Activated B cell treated with CpG ODN at 0.5 μM for 24 hours (primary cell): ENCODE measurements around the gene SSH2. TPM values are rescaled to one million over a fixed set of nuclear protein-coding genes. Genes with fewer than 3 reads are reported as not detected.
"Not testable (repeated sequence)": the region's sequence is repeated elsewhere in the genome, so short reads cannot be mapped to it uniquely, and the experiment has no call there.

Experiments used
- ATAC-seq: fragments of 200-7000 bp; cut with Tn5 transposase; one replicate; pipeline ENCODE4 v1.10.0; 2021; ENCODE audit warnings: low read depth, mild to moderate bottlenecking, moderate library complexity
- CTCF ChIA-PET: fragments of 350-600 bp; sonication (Branson Sonifier 250); formaldehyde crosslinking; loops from one replicate; lab custom pipeline; 2021; ENCODE audit warnings: antibody characterized with exemption; lab: Charles Lee
- POLR2A ChIA-PET: fragments of 350-600 bp; sonication (Branson Sonifier 250); formaldehyde crosslinking; loops from one replicate; lab custom pipeline; 2021; ENCODE audit warnings: antibody characterized with exemption; lab: Charles Lee
- DNase-seq: peaks from one replicate; pipeline ENCODE4 v3.0.0; 2022
- H3K27ac Mint-ChIP-seq: one replicate; pipeline ENCODE4 v1.8.0; 2020; ENCODE audit warnings: mixed read lengths
- H3K27me3 Mint-ChIP-seq: one replicate; pipeline ENCODE4 v1.8.0; 2021; ENCODE audit warnings: mixed read lengths
- H3K36me3 Mint-ChIP-seq: one replicate; pipeline ENCODE4 v1.8.0; 2021; ENCODE audit warnings: low read depth, mixed read lengths
- H3K4me1 Mint-ChIP-seq: one replicate; pipeline ENCODE4 v1.8.0; 2021; ENCODE audit warnings: mixed read lengths
- H3K4me3 Mint-ChIP-seq: one replicate; pipeline ENCODE4 v1.8.0; 2020; ENCODE audit warnings: mild to moderate bottlenecking, mixed read lengths
- H3K9me3 Mint-ChIP-seq: one replicate; pipeline ENCODE4 v1.8.0; 2020; ENCODE audit warnings: mixed read lengths
- CTCF ChIP-seq: fragments of 200-600 bp; IDR thresholded peaks from one replicate; pipeline ENCODE4 v1.8.0; 2022; ENCODE audit warnings: antibody characterized with exemption, mild to moderate bottlenecking
- intact Hi-C: fragments of 100-400 bp; cut with micrococcal nuclease; formaldehyde crosslinking; loops from one replicate; pipeline ENCODE4 v1.15.1; 2024
- total RNA-seq: library from RNA; stranded (reverse); gene quantifications from 2 replicates; pipeline ENCODE4 v1.2.3, GENCODE V29; 2022

SSH2 gene
- total RNA-seq, 1 donor from 2014 or later = 95.7 TPM

DNA sequence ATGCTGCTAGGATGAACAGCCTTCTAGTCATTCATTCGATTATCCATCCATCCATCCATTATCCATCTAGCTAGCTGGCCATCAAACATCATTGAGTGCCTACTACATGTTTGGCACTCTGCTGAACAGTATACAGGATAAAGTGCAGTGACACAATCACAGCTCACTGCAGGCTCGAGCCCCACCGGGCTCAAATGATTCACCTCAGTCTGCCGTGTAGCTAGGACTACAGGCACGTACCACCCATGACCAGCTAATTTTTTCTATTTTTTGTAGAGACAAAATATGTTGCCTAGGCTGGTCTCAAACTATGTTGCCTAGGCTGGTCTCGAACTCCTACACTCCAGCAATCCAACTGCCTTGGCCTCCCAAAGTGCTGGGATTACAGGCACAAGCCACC lies 50.0 kb downstream of the SSH2 start:
- POLR2A ChIA-PET = interaction anchor here (0.5 kb wide), 1 partner anchor 73 kb away, joined by 9 read pairs; no protein-coding TSS in a partner anchor
- no peak overlapping the region for H3K27ac Mint-ChIP-seq
- no peak for DNase-seq
- H3K36me3 Mint-ChIP-seq = no peaks in the 10 kb centered on the region
- H3K27me3 Mint-ChIP-seq = no peaks in the 10 kb centered on the region
- no peak overlapping the region for H3K4me3 Mint-ChIP-seq
- intact Hi-C loops = no loop called here
- TF ChIP-seq CTCF = no peak
- CTCF ChIA-PET = interaction anchor here (1.1 kb wide), 1 partner anchor 12 kb away, joined by 3 read pairs; no protein-coding TSS in a partner anchor
- no peaks in the 10 kb centered on the region for H3K9me3 Mint-ChIP-seq
- peaks cover 47% of the 10 kb centered on the region for H3K4me1 Mint-ChIP-seq
- ATAC-seq = no peak

DNA sequence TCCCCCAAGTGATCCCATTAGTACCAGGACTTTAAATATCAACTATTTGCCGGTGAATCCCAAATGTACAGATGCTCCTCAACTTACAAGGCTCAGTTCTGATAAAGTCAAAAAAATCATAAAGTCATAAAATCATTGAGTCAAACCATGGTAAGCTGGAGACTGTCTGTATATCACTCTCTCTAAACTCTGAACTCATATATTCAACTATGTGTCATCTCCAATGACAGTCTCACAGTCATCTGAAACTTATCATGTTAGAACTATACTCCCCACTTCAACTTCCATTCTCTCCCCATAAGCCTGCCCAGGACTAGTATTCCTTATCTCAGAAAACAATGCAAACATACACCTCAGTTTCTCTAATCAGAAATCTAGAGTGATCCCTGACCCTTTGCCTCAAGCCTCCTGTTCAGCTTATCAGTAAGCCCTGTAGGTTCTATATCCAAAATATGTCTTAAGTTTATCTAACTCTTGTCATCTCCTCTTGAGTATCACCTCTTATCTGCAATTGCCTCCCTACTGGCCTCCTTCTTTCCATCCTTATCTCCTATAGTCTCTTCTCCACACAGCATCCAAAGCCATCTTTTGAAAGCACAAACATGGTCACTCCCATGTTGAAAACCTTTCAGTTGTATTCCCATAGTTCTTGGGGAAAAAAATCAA lies 55.0 kb downstream of the SSH2 start:
- no peak overlapping the region for H3K4me3 Mint-ChIP-seq
- CTCF ChIA-PET = no interaction called here
- POLR2A ChIA-PET = no interaction called here
- H3K27me3 Mint-ChIP-seq = no peaks in the 10 kb centered on the region
- intact Hi-C loops = no loop called here
- H3K27ac Mint-ChIP-seq = no peak overlapping the region
- no peak for TF ChIP-seq CTCF
- DNase-seq (no peak), ATAC-seq (no peak)
- no peaks in the 10 kb centered on the region for H3K9me3 Mint-ChIP-seq
- H3K36me3 Mint-ChIP-seq = no peaks in the 10 kb centered on the region
- H3K4me1 Mint-ChIP-seq = peaks cover 34% of the 10 kb centered on the region

- H3K27ac Mint-ChIP-seq, H3K27me3 Mint-ChIP-seq, CTCF ChIA-PET, ATAC-seq, H3K36me3 Mint-ChIP-seq, H3K4me3 Mint-ChIP-seq, H3K9me3 Mint-ChIP-seq, POLR2A ChIA-PET, intact Hi-C loops, DNase-seq: not testable (repeated sequence)
- H3K4me1 Mint-ChIP-seq = peaks cover 30% of the 10 kb centered on the region
Measured at GRCh38 chr17:29874358-29874757, 55.7 kb downstream of the SSH2 start.

- intact Hi-C loops = no loop called here
Measured at GRCh38 chr17:29873476-29873875, 56.6 kb downstream of the SSH2 start.

GRCh38 chr17:29870836-29871465 lies 59.1 kb downstream of the SSH2 start:
- no peaks in the 10 kb centered on the region for H3K27me3 Mint-ChIP-seq
- no peaks in the 10 kb centered on the region for H3K9me3 Mint-ChIP-seq
- no peak overlapping the region for H3K4me3 Mint-ChIP-seq
- ChIA-PET POLR2A (no interaction called here), CTCF (no interaction called here)
- H3K27ac Mint-ChIP-seq = no peak overlapping the region
- no peak for TF ChIP-seq CTCF
- H3K36me3 Mint-ChIP-seq = no peaks in the 10 kb centered on the region
- H3K4me1 Mint-ChIP-seq = peaks cover 51% of the 10 kb centered on the region
- DNase-seq = no peak
- no peak for ATAC-seq
- intact Hi-C loops = no loop called here

More at GRCh38 chr17:29873476-29873875, 56.6 kb downstream of the SSH2 start:
- Mint-ChIP-seq H3K36me3 (no peaks in the 10 kb centered on the region), H3K27ac (no peak overlapping the region), H3K4me3 (no peak overlapping the region), H3K4me1 (peaks cover 34% of the 10 kb centered on the region), H3K9me3 (no peaks in the 10 kb centered on the region), H3K27me3 (no peaks in the 10 kb centered on the region)
- TF ChIP-seq CTCF = no peak
- no peak for DNase-seq
- CTCF ChIA-PET = interaction anchor here (0.7 kb wide), 1 partner anchor 94 kb away, joined by 3 read pairs; no protein-coding TSS in a partner anchor
- POLR2A ChIA-PET = interaction anchor here (0.6 kb wide), 1 partner anchor 581 kb away, joined by 3 read pairs; no protein-coding TSS in a partner anchor
- ATAC-seq = no peak
